Dermis microvascular lymphatic vessel endothelial cell (primary cell): ENCODE measurements around the gene FAM222B. TPM values are rescaled to one million over a fixed set of nuclear protein-coding genes. Genes with fewer than 3 reads are reported as not detected.

ENCODE experiments used
- DNase-seq, 2 donors: peaks; one replicate each; pipeline versions ENCODE4 v3.0.0 to v3.0.0-alpha.2; 2010; ENCODE audit warnings: low read depth in 2 of 2
- total RNA-seq: library from RNA; depleted of rRNA; stranded (reverse); fragments of >200 nt; gene quantifications from 2 replicates; pipeline ENCODE4 v1.2.1, GENCODE V29; 2014

Gene FAM222B
- total RNA-seq, 1 donor from 2014 or later: 4.9 TPM

GRCh38 chr17:28714281-28714680 lies 128.3 kb downstream of the FAM222B start:
- DNase-seq: no peak

GRCh38 chr17:28712705-28713415 lies 129.7 kb downstream of the FAM222B start:
- DNase-seq: no peak

GRCh38 chr17:28712032-28712704 lies 130.4 kb downstream of the FAM222B start:
- DNase-seq: no peak

GRCh38 chr17:28711723-28712031 lies 130.9 kb downstream of the FAM222B start, which contains the start of gene PROCA1:
Gene PROCA1, minus strand, starts transcription at chr17:28711888. Its CDS starts 228 bp downstream, at chr17:28711660.
- no peak for DNase-seq

GRCh38 chr17:28710861-28711722 lies 131.5 kb downstream of the FAM222B start:
- DNase-seq: peak; percentile 25 to 91

- no peak for DNase-seq
Measured at GRCh38 chr17:28707339-28707720, 135.3 kb downstream of the FAM222B start.

- no peak for DNase-seq
Measured at GRCh38 chr17:28706471-28707338, 135.9 kb downstream of the FAM222B start.

Other genes with a start within 250 kb of the FAM222B start
- gene SPAG5, start 243.8 kb downstream of the FAM222B start, total RNA-seq: 10.9 and 22.2 TPM in 2 replicates
- gene RSKR, start 228.6 kb downstream of the FAM222B start, total RNA-seq: 2.1 and 2.8 TPM in 2 replicates
- 135 and 142 TPM in 2 replicates for gene BLTP2, start 197.6 kb downstream of the FAM222B start, total RNA-seq
- gene SDF2, start 180.9 kb downstream of the FAM222B start, total RNA-seq: 52.4 and 73.0 TPM in 2 replicates
- gene SUPT6H, start 180.6 kb downstream of the FAM222B start, total RNA-seq: 37.5 and 48.7 TPM in 2 replicates
- gene PROCA1, start 130.9 kb downstream of the FAM222B start, total RNA-seq: 0.25 and 0.26 TPM in 2 replicates
- 11.8 and 18.8 TPM in 2 replicates for gene RAB34, start 124.9 kb downstream of the FAM222B start, total RNA-seq
- 429 and 557 TPM in 2 replicates for gene RPL23A, start 122.8 kb downstream of the FAM222B start, total RNA-seq
- gene TLCD1, start 116.6 kb downstream of the FAM222B start, total RNA-seq: 0.89 and 1.5 TPM in 2 replicates
- 1.7 and 2.1 TPM in 2 replicates for gene NEK8, start 114.0 kb downstream of the FAM222B start, total RNA-seq
- gene TRAF4, start 98.8 kb downstream of the FAM222B start, total RNA-seq: 24.0 and 29.2 TPM in 2 replicates
- gene ERAL1, start 12.2 kb upstream of the FAM222B start, total RNA-seq: 27.6 and 36.8 TPM in 2 replicates
- 89.9 and 119 TPM in 2 replicates for gene FLOT2, start 54.9 kb upstream of the FAM222B start, total RNA-seq
- 9.1 and 10.6 TPM in 2 replicates for gene DHRS13, start 60.3 kb upstream of the FAM222B start, total RNA-seq
- gene PHF12, start 108.7 kb upstream of the FAM222B start, total RNA-seq: 4.4 and 9.0 TPM in 2 replicates
- not detected in 2 replicates for gene SEZ6, start 163.2 kb upstream of the FAM222B start, total RNA-seq
- 1.1 and 1.2 TPM in 2 replicates for gene PIPOX, start 200.4 kb upstream of the FAM222B start, total RNA-seq